ENCODE data around the gene TNS3. TPM values are rescaled to one million over a fixed set of nuclear protein-coding genes. Genes with fewer than 3 reads are reported as not detected.

Gene TNS3
- total and polyA plus RNA-seq, 2 donors (not counting 3 experiments of a cell fraction or from before 2014, with no cell fraction given), result 10.4 to 45.1 TPM

DNA sequence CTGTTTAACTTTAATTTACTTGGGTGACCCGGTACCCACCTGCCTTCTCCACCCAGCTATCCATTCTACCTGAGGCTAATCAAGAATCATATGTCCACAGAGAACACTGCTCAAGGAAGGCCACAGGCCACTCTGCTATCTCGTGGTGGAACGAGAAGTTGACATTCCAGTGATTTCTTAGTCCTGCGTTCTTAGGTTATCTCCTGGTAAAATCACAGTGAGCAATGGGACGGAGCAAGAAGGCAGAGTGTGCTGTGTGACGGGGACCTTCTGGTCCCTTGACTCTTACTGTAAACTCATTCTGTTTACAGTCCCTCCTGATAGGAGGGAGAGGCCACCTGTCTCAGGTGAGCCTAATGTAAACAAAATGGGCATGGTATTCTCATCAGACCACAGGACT is 256.6 kb downstream of the TNS3 start:
- DNase-seq (ENCODE audit: low read depth, low spot score), result no peak
- POLR2A ChIA-PET, result no interaction called here
- H3K4me3 ChIP-seq (replicated peaks in 1 of 3; ENCODE audit: insufficient read depth in 1 of 3, low read depth in 1 of 3, low read length in 3 of 3), result no peak overlapping the region
- no peak overlapping the region for H3K9ac ChIP-seq (replicated peaks; ENCODE audit: extremely low read depth, insufficient read depth, low read length)
- no peak overlapping the region for H3K4me2 ChIP-seq (ENCODE audit: insufficient read depth, low read length)
- no peaks in the 10 kb centered on the region for H3K9me1 ChIP-seq (replicated peaks; ENCODE audit: control insufficient read depth, extremely low read depth, insufficient read depth, low read length)
- no peak overlapping the region for H2AFZ ChIP-seq (ENCODE audit: low read depth, low read length)
- H3K9me3 ChIP-seq (replicated peaks; ENCODE audit: control insufficient read depth, insufficient read depth, low read length), result no peaks in the 10 kb centered on the region
- no TSS peak for BruUV-seq (replicated peaks)
- dilution Hi-C loops (cut with MboI; ENCODE audit: extremely low pct_ligation_motif_present, low sequenced_read_pairs), result no loop called here
- TF ChIP-seq MYC (IDR thresholded peaks at IDR 0.05; ENCODE audit: low read depth, low read length) (no peak), EZH2 (IDR thresholded peaks at IDR 0.05; ENCODE audit: borderline replicate concordance, low read depth, low read length, severe bottlenecking) (no peak), JUN (IDR thresholded peaks at IDR 0.05; ENCODE audit: borderline replicate concordance, insufficient read depth, insufficient read length, low read depth) (no peak), GATA2 (IDR thresholded peaks at IDR 0.05; ENCODE audit: insufficient read depth, insufficient read length, low read depth, low read length) (no peak), POLR2A (IDR thresholded peaks at IDR 0.05; ENCODE audit: low read depth, low read length) (no peak), POLR2AphosphoS5 (IDR thresholded peaks at IDR 0.05; ENCODE audit: insufficient read depth, low read depth, low read length) (no peak), FOS (IDR thresholded peaks at IDR 0.05; ENCODE audit: borderline replicate concordance, insufficient read depth, low read length) (no peak)
- TF ChIP-seq, protein P1, sequence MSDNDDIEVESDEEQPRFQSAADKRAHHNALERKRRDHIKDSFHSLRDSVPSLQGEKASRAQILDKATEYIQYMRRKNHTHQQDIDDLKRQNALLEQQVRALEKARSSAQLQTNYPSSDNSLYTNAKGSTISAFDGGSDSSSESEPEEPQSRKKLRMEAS (IDR thresholded peaks at IDR 0.05; ENCODE audit: insufficient read depth, insufficient read length), result no peak
- TF ChIP-seq, protein P2, sequence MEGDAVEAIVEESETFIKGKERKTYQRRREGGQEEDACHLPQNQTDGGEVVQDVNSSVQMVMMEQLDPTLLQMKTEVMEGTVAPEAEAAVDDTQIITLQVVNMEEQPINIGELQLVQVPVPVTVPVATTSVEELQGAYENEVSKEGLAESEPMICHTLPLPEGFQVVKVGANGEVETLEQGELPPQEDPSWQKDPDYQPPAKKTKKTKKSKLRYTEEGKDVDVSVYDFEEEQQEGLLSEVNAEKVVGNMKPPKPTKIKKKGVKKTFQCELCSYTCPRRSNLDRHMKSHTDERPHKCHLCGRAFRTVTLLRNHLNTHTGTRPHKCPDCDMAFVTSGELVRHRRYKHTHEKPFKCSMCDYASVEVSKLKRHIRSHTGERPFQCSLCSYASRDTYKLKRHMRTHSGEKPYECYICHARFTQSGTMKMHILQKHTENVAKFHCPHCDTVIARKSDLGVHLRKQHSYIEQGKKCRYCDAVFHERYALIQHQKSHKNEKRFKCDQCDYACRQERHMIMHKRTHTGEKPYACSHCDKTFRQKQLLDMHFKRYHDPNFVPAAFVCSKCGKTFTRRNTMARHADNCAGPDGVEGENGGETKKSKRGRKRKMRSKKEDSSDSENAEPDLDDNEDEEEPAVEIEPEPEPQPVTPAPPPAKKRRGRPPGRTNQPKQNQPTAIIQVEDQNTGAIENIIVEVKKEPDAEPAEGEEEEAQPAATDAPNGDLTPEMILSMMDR (IDR thresholded peaks at IDR 0.05; ENCODE audit: extremely low read depth in 1 of 2, insufficient read depth in 1 of 2, low read depth in 1 of 2, low read length in 2 of 2), result no peak
- FAIRE-seq, result no peak
- H3K4me1 ChIP-seq (ENCODE audit: control insufficient read depth, extremely low read depth, insufficient read depth, low read length), result peaks cover 32% of the 10 kb centered on the region
- no peaks in the 10 kb centered on the region for H3K79me2 ChIP-seq (ENCODE audit: control insufficient read depth, insufficient read depth, low read length)
- no peak overlapping the region for H3K27ac ChIP-seq (ENCODE audit: insufficient read depth, low read depth, low read length)
- CTCF ChIA-PET, result interaction anchor here (0.8 to 3.3 kb wide), 3 partner anchors 33 to 73 kb away, joined by 3 to 29 read pairs (median 7); no protein-coding TSS in a partner anchor
- H3K27me3 ChIP-seq (ENCODE audit: control insufficient read depth in 2 of 2, insufficient read depth in 2 of 2, low read length in 2 of 2), result no peaks in the 10 kb centered on the region
- no peaks in the 10 kb centered on the region for H4K20me1 ChIP-seq (replicated peaks; ENCODE audit: control insufficient read depth, extremely low read depth, insufficient read depth, low read length)
- no peaks in the 10 kb centered on the region for H3K36me3 ChIP-seq (ENCODE audit: control insufficient read depth in 2 of 2, extremely low read depth in 1 of 2, insufficient read depth in 2 of 2, low read length in 2 of 2)
- intact Hi-C loops (cut with micrococcal nuclease), result loop anchor here (5.0 to 10.0 kb wide), 3 partner anchors 58 to 1761 kb away; no protein-coding TSS in a partner anchor

Data from endothelial cell of umbilical vein (primary cell).